Smooth muscle cell (in vitro differentiated cells): ENCODE measurements around the gene BMP7. TPM values are rescaled to one million over a fixed set of nuclear protein-coding genes. Genes with fewer than 3 reads are reported as not detected.

Source experiments
- DNase-seq: peaks from one replicate; lab custom pipeline; 2025; ENCODE audit not compliant: unreplicated experiment; lab: John Stamatoyannopoulos, UW
- H2AFZ ChIP-seq: fragments of 200-600 bp; sonication (generic); 2 replicates; pipeline ENCODE4 v1.6.0; 2016; ENCODE audit warnings: antibody characterized with exemption, low read depth, mild to moderate bottlenecking
- H3F3A ChIP-seq: fragments of 200-600 bp; sonication (generic); 2 replicates; pipeline ENCODE4 v1.6.0; 2017; ENCODE audit warnings: antibody characterized with exemption, low read depth
- H3K27ac ChIP-seq: fragments of 200-600 bp; sonication (generic); 2 replicates; pipeline ENCODE4 v1.5.1; 2016; ENCODE audit warnings: low read depth, mild to moderate bottlenecking
- H3K27me3 ChIP-seq: fragments of 200-600 bp; sonication (generic); 2 replicates; pipeline ENCODE4 v1.6.1; 2016; ENCODE audit warnings: low read depth, mild to moderate bottlenecking
- H3K36me3 ChIP-seq: fragments of 200-600 bp; sonication (generic); 2 replicates; pipeline ENCODE4 v1.5.1; 2016; ENCODE audit warnings: low read depth
- H3K4me1 ChIP-seq: fragments of 200-600 bp; sonication (generic); 2 replicates; pipeline ENCODE4 v1.5.1; 2016; ENCODE audit warnings: low read depth
- H3K4me2 ChIP-seq: fragments of 200-600 bp; sonication (generic); 2 replicates; pipeline ENCODE4 v1.6.0; 2016; ENCODE audit warnings: mild to moderate bottlenecking
- H3K4me3 ChIP-seq: fragments of 200-600 bp; sonication (generic); 2 replicates; pipeline ENCODE4 v1.5.1; 2016; ENCODE audit warnings: mild to moderate bottlenecking
- H3K79me2 ChIP-seq: fragments of 200-600 bp; sonication (generic); 2 replicates; pipeline ENCODE4 v1.6.0; 2016; ENCODE audit warnings: low read depth, mild to moderate bottlenecking
- H3K9ac ChIP-seq: fragments of 200-600 bp; sonication (generic); 2 replicates; pipeline ENCODE4 v1.6.0; 2016; ENCODE audit warnings: low read depth
- H3K9me3 ChIP-seq: fragments of 200-600 bp; sonication (generic); replicated peaks from 2 replicates; pipeline ENCODE4 v1.5.1; 2016; ENCODE audit warnings: low read depth
- H4K20me1 ChIP-seq: fragments of 200-600 bp; sonication (generic); 2 replicates; pipeline ENCODE4 v1.6.0; 2016; ENCODE audit warnings: low read depth
- CTCF ChIP-seq: fragments of 200-600 bp; sonication (generic); IDR thresholded peaks from 2 replicates; pipeline ENCODE4 v1.5.1; 2017; ENCODE audit warnings: borderline replicate concordance, mild to moderate bottlenecking, antibody characterized with exemption; ENCODE audit not compliant: insufficient read depth, poor library complexity, severe bottlenecking
- WGBS: methylation state at CpG from one replicate; pipeline ENCODE4 v1.1.7; 2016; ENCODE audit warnings: low lambda C conversion rate; 5-methylcytosine and 5-hydroxymethylcytosine counted together
- polyA plus RNA-seq: library from polyadenylated mRNA; unstranded; fragments of >200 nt; fragmentation: Nextera tagmentation; extraction: Ambion mirVana; gene quantifications from 2 replicates; pipeline ENCODE4 v1.2.1, GENCODE V29; 2016
- total RNA-seq: library from RNA; depleted of rRNA; stranded (reverse); fragments of >200 nt; gene quantifications from 2 replicates; pipeline ENCODE4 v1.2.3, GENCODE V29; 2014

BMP7 gene
- total and polyA plus RNA-seq, 2 experiments from 2014 or later: 18.1 to 28.3 TPM

- H3K9ac ChIP-seq: no peak overlapping the region
- H3K27me3 ChIP-seq: no peaks in the 10 kb centered on the region
- no peak for DNase-seq
- H3K4me2 ChIP-seq: no peak overlapping the region
- H3K79me2 ChIP-seq: no peaks in the 10 kb centered on the region
- peaks cover 6% of the 10 kb centered on the region for H3F3A ChIP-seq
- no peak overlapping the region for H3K4me3 ChIP-seq
- H4K20me1 ChIP-seq: no peaks in the 10 kb centered on the region
- no peaks in the 10 kb centered on the region for H3K36me3 ChIP-seq
- WGBS: 90% methylated on average over 5 of the region's 5 CpGs
- H2AFZ ChIP-seq: no peak overlapping the region
- TF ChIP-seq CTCF: no peak
- H3K9me3 ChIP-seq: no peaks in the 10 kb centered on the region
- no peak overlapping the region for H3K27ac ChIP-seq
- no peaks in the 10 kb centered on the region for H3K4me1 ChIP-seq
Observed at GRCh38 chr20:57173986-57174385, 92.5 kb downstream of the BMP7 start.

- H2AFZ ChIP-seq: no peak overlapping the region
- 93% methylated on average over 15 of the region's 15 CpGs for WGBS
Observed at GRCh38 chr20:57173041-57173440, 93.4 kb downstream of the BMP7 start.

GRCh38 chr20:57170343-57170742, 96.1 kb downstream of the BMP7 start:
- Histone ChIP-seq H4K20me1 (no peaks in the 10 kb centered on the region), H3K79me2 (no peaks in the 10 kb centered on the region), H3K9ac (no peak overlapping the region), H3F3A (peaks cover 13% of the 10 kb centered on the region), H2AFZ (no peak overlapping the region), H3K36me3 (no peaks in the 10 kb centered on the region), H3K27ac (no peak overlapping the region), H3K4me2 (no peak overlapping the region), H3K9me3 (no peaks in the 10 kb centered on the region), H3K27me3 (no peaks in the 10 kb centered on the region), H3K4me1 (peaks cover 9% of the 10 kb centered on the region), H3K4me3 (no peak overlapping the region)
- no peak for TF ChIP-seq CTCF
- no peak for DNase-seq
- 88% methylated on average over 14 of the region's 14 CpGs for WGBS

More at GRCh38 chr20:57173041-57173440, 93.4 kb downstream of the BMP7 start:
- no peaks in the 10 kb centered on the region for H3K9me3 ChIP-seq
- H3K36me3 ChIP-seq: no peaks in the 10 kb centered on the region
- H3K27me3 ChIP-seq: no peaks in the 10 kb centered on the region
- no peak overlapping the region for H3K9ac ChIP-seq
- peaks cover 13% of the 10 kb centered on the region for H3F3A ChIP-seq
- H3K4me2 ChIP-seq: no peak overlapping the region
- no peaks in the 10 kb centered on the region for H4K20me1 ChIP-seq
- H3K4me3 ChIP-seq: no peak overlapping the region
- no peak overlapping the region for H3K27ac ChIP-seq
- DNase-seq: no peak
- TF ChIP-seq CTCF: no peak
- H3K4me1 ChIP-seq: peaks cover 9% of the 10 kb centered on the region
- no peaks in the 10 kb centered on the region for H3K79me2 ChIP-seq

GRCh38 chr20:57169162-57169561, 97.3 kb downstream of the BMP7 start:
- no peak overlapping the region for H3K9ac ChIP-seq
- 50% methylated on average over 7 of the region's 7 CpGs for WGBS
- H3K79me2 ChIP-seq: no peaks in the 10 kb centered on the region
- no peaks in the 10 kb centered on the region for H3K9me3 ChIP-seq
- no peak for TF ChIP-seq CTCF
- no peaks in the 10 kb centered on the region for H3K36me3 ChIP-seq
- no peak for DNase-seq
- peak overlapping the region; percentile 67 for H3K27ac ChIP-seq
- peaks cover 13% of the 10 kb centered on the region for H3F3A ChIP-seq
- H2AFZ ChIP-seq: peak overlapping the region; percentile 13
- no peaks in the 10 kb centered on the region for H4K20me1 ChIP-seq
- no peaks in the 10 kb centered on the region for H3K27me3 ChIP-seq
- no peak overlapping the region for H3K4me3 ChIP-seq
- H3K4me2 ChIP-seq: peak overlapping the region; percentile 63
- H3K4me1 ChIP-seq: peaks cover 9% of the 10 kb centered on the region
